ENCODE data around the gene SPOCK1. TPM values are rescaled to one million over a fixed set of nuclear protein-coding genes. Genes with fewer than 3 reads are reported as not detected.

Gene SPOCK1
- total RNA-seq, 2 experiments from 2014 or later = not detected

- no peak for TF ChIP-seq CTCF (IDR thresholded peaks at IDR 0.05)
- ATAC-seq (no peak), DNase-seq (no peak)
- H3K4me1 Mint-ChIP-seq (ENCODE audit: low read depth) = no peaks in the 10 kb centered on the region
- intact Hi-C loops (cut with micrococcal nuclease) = loop anchor here (5.0 kb wide), 1 partner anchor 182 kb away; the partner anchor contains the start of gene SPOCK1
- POLR2A ChIA-PET = no interaction called here
- no peak overlapping the region for H3K4me3 Mint-ChIP-seq
- H3K9me3 Mint-ChIP-seq = no peaks in the 10 kb centered on the region
- H3K36me3 Mint-ChIP-seq (ENCODE audit: low read depth) = no peaks in the 10 kb centered on the region
- H3K27me3 Mint-ChIP-seq = peaks cover 3% of the 10 kb centered on the region
- CTCF ChIA-PET = interaction anchor here (0.8 kb wide), 1 partner anchor 30 kb away, joined by 3 read pairs; no protein-coding TSS in a partner anchor
- H3K27ac Mint-ChIP-seq = no peak overlapping the region
Measured at GRCh38 chr5:137315534-137316345, 183.4 kb downstream of the SPOCK1 start.

GRCh38 chr5:137315109-137315508, 184.0 kb downstream of the SPOCK1 start:
- Mint-ChIP-seq H3K4me1 (ENCODE audit: low read depth) (no peaks in the 10 kb centered on the region), H3K27ac (no peak overlapping the region), H3K27me3 (no peaks in the 10 kb centered on the region), H3K4me3 (no peak overlapping the region), H3K36me3 (ENCODE audit: low read depth) (no peaks in the 10 kb centered on the region), H3K9me3 (no peaks in the 10 kb centered on the region)
- TF ChIP-seq CTCF (IDR thresholded peaks at IDR 0.05) = no peak
- POLR2A ChIA-PET = no interaction called here
- intact Hi-C loops (cut with micrococcal nuclease) = loop anchor here (5.0 kb wide), 1 partner anchor 182 kb away; the partner anchor contains the start of gene SPOCK1
- DNase-seq (no peak), ATAC-seq (no peak)
- CTCF ChIA-PET = interaction anchor here (0.8 kb wide), 1 partner anchor 30 kb away, joined by 3 read pairs; no protein-coding TSS in a partner anchor

- intact Hi-C loops (cut with micrococcal nuclease) = no loop called here
- POLR2A ChIA-PET = no interaction called here
- H3K27ac Mint-ChIP-seq = no peak overlapping the region
Measured at GRCh38 chr5:137313526-137314175, 185.5 kb downstream of the SPOCK1 start.

GRCh38 chr5:137312011-137312410, 187.1 kb downstream of the SPOCK1 start:
- CTCF ChIA-PET = no interaction called here
- H3K4me3 Mint-ChIP-seq = no peak overlapping the region
- no peak for TF ChIP-seq CTCF (IDR thresholded peaks at IDR 0.05)
- H3K9me3 Mint-ChIP-seq = no peaks in the 10 kb centered on the region
- POLR2A ChIA-PET = no interaction called here
- H3K4me1 Mint-ChIP-seq (ENCODE audit: low read depth) = no peaks in the 10 kb centered on the region
- intact Hi-C loops (cut with micrococcal nuclease) = no loop called here
- ATAC-seq = no peak
- H3K27me3 Mint-ChIP-seq = peaks cover 2% of the 10 kb centered on the region
- DNase-seq = no peak
- no peaks in the 10 kb centered on the region for H3K36me3 Mint-ChIP-seq (ENCODE audit: low read depth)
- no peak overlapping the region for H3K27ac Mint-ChIP-seq

More at GRCh38 chr5:137313526-137314175, 185.5 kb downstream of the SPOCK1 start:
- DNase-seq = no peak
- CTCF ChIA-PET = no interaction called here
- Mint-ChIP-seq H3K27me3 (peaks cover 2% of the 10 kb centered on the region), H3K36me3 (ENCODE audit: low read depth) (no peaks in the 10 kb centered on the region), H3K4me1 (ENCODE audit: low read depth) (no peaks in the 10 kb centered on the region), H3K4me3 (no peak overlapping the region), H3K9me3 (no peaks in the 10 kb centered on the region)
- TF ChIP-seq CTCF (IDR thresholded peaks at IDR 0.05) = no peak
- ATAC-seq = no peak
